Spleen (tissue), 11 donors: ENCODE results near the gene ZNF76. TPM values are rescaled to one million over a fixed set of nuclear protein-coding genes. Genes with fewer than 3 reads are reported as not detected.

ENCODE experiments used
- DNase-seq: peaks from one replicate; pipeline ENCODE4 v3.0.0-alpha.2; 2020
- H3K27ac ChIP-seq, 8 donors: fragments of 200-600 bp; sonication (generic) in 7 of 8; 1 replicate in 4 of 8; 2 replicates in 4 of 8; pipeline versions ENCODE4 v1.5.0 to v1.8.0; 2016 to 2021; ENCODE audit warnings: inconsistent platforms in 4 of 8, mild to moderate bottlenecking in 4 of 8, moderate library complexity in 1 of 8
- H3K27me3 ChIP-seq, 7 donors: fragments of 200-600 bp; sonication (generic) in 6 of 7; replicated peaks in 1 of 7; 1 replicate in 4 of 7; 2 replicates in 3 of 7; pipeline versions ENCODE4 v1.5.0 to v1.8.0; 2016 to 2021; ENCODE audit warnings: inconsistent platforms in 3 of 7, mild to moderate bottlenecking in 1 of 7
- H3K36me3 ChIP-seq, 6 donors: fragments of 200-600 bp; sonication (generic) in 5 of 6; 1 replicate in 4 of 6; 2 replicates in 2 of 6; pipeline versions ENCODE4 v1.5.0 to v1.8.0; 2016 to 2021; ENCODE audit warnings: inconsistent platforms in 2 of 6
- H3K4me1 ChIP-seq, 6 donors: fragments of 200-600 bp; sonication (generic) in 5 of 6; 1 replicate in 3 of 6; 2 replicates in 3 of 6; pipeline versions ENCODE4 v1.5.0 to v1.8.0; 2016 to 2021; ENCODE audit warnings: inconsistent platforms in 3 of 6
- H3K4me3 ChIP-seq, 8 donors: fragments of 200-600 bp; sonication (generic) in 7 of 8; 1 replicate in 4 of 8; 2 replicates in 4 of 8; pipeline versions ENCODE4 v1.5.0 to v1.8.0; 2016 to 2021; ENCODE audit warnings: inconsistent platforms in 4 of 8, mild to moderate bottlenecking in 4 of 8, moderate library complexity in 2 of 8
- H3K9me3 ChIP-seq, 8 donors: fragments of 200-600 bp; sonication (generic) in 7 of 8; 1 replicate in 4 of 8; 2 replicates in 4 of 8; pipeline versions ENCODE4 v1.5.0 to v1.8.0; 2016 to 2021; ENCODE audit warnings: inconsistent platforms in 4 of 8
- CTCF ChIP-seq, 11 experiments: fragments of 200-600 bp in 7 of 11; fragments of 450-650 bp in 4 of 11; sonication (generic) in 4 of 11; IDR thresholded peaks in 8 of 11; conservative IDR thresholded peaks in 3 of 11; 1 replicate in 7 of 11; 2 replicates in 4 of 11; pipeline versions ENCODE4 v1.4.0 to v1.8.0; 2016 to 2021; ENCODE audit warnings: antibody characterized with exemption in 11 of 11, inconsistent platforms in 4 of 11, mild to moderate bottlenecking in 1 of 11
- POLR2A ChIP-seq, 3 donors: fragments of 450-650 bp; IDR thresholded peaks; one replicate each; pipeline ENCODE4 v1.5.1; 2017; ENCODE audit warnings: antibody characterized with exemption in 3 of 3, mild to moderate bottlenecking in 1 of 3
- POLR2AphosphoS5 ChIP-seq, 3 donors: sonication (generic); formaldehyde crosslinking; IDR thresholded peaks; one replicate each; pipeline ENCODE4 v1.5.1; 2017; ENCODE audit warnings: antibody characterized with exemption in 3 of 3
- WGBS, 5 donors: extraction: QIAGEN DNeasy Blood & Tissue Kit in 3 of 5; methylation state at CpG; one replicate each; pipeline versions ENCODE4 v1.1.5 to v1.1.7; 2013 to 2018; 5-methylcytosine and 5-hydroxymethylcytosine counted together
- intact Hi-C: fragments of 100-400 bp; cut with DNase I; formaldehyde crosslinking; loops from one replicate; pipeline ENCODE4 v1.15.0; 2023; ENCODE audit warnings: low total_unique reads
- polyA plus RNA-seq, 3 donors: library from polyadenylated mRNA; stranded (reverse); fragments of 200-250 nt; gene quantifications; one replicate each; pipeline ENCODE4 v1.2.1, GENCODE V29; 2013
- total RNA-seq, 7 donors: library from RNA; depleted of rRNA in 3 of 7; stranded (reverse); fragments of >200 nt in 3 of 7; fragmentation: NEBNext Ultra II Directional in 4 of 7; extraction: Animal tissue kit (Norgen Biotek cat#: 25700) in 4 of 7; gene quantifications; one replicate each; pipeline versions ENCODE4 v1.1.0 to v1.2.1, GENCODE V29; 2016 to 2021
- donor health status: healthy with polysubstance abuse.
- donor health status: DM: no; HTN: no; CAD: no; lungs with moderate emphysema.
- donor health status: DM: no; HTN: no; CAD: no.
- donor health status: Bipolar disorder and iron deficiency.
- donor health status: healthy.
- donor health status: DM: no; HTN: no; CAD: no.
- donor health status: DM: yes; HTN: yes; CAD: no.

Gene ZNF76
- total and polyA plus RNA-seq, 10 donors, result 25.6 to 80.0 (median 57.8) TPM

DNA sequence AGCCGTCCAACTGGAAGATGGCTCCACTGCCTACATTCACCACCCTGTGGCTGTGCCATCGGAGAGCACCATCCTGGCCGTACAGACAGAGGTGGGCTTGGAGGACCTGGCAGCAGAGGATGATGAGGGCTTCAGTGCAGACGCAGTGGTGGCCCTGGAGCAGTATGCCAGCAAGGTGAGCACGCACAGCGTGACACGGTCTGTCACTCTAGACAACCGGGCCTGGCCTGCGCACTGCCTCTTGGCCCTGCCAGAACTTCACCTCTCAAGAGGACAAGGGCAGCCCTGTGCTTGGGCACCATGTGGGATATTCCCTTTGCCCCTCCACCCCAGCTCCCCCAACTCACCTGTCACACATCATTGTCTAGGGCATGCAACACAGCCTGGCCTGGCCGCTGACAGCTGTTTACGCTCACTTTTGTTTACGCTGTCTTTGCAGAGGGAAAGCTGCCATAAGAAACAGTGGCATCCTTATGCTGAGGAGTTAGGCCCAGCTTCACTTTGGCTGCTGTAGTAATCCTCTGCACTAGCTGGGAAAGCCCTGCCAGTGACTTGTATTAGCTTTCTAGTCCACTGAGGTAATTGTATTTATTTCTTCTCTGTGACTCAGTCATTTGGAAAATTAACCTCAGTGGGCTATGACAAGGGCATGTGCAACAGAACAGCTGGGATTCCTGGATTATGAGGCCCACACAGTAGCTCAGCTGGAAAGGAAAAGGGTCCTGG lies 28.3 kb downstream of the ZNF76 start:
- WGBS, 5 donors, result 91 to 98% (median 95%) methylated on average over 6 to 12 of the region's 12 CpGs
- H3K27ac ChIP-seq, result no peak overlapping the region
- H3K27me3 ChIP-seq, result no peaks in the 10 kb centered on the region
- no peak overlapping the region for H3K4me3 ChIP-seq
- peaks cover 6 to 100% (median 98%) of the 10 kb centered on the region in 6 donors for H3K36me3 ChIP-seq
- intact Hi-C loops, result no loop called here
- TF ChIP-seq CTCF (IDR thresholded peaks at IDR 0.05 in 8 of 11, conservative IDR thresholded peaks at IDR 0.05 in 3 of 11) (no peak), POLR2A (IDR thresholded peaks at IDR 0.05) (no peak), POLR2AphosphoS5 (IDR thresholded peaks at IDR 0.05) (peak in 2 of 3 donors; percentile 25 to 42)
- no peak for DNase-seq
- no peaks in the 10 kb centered on the region for H3K4me1 ChIP-seq
- H3K9me3 ChIP-seq, result no peaks in the 10 kb centered on the region

- no peak for DNase-seq
- no peak overlapping the region for H3K4me3 ChIP-seq
- no peaks in the 10 kb centered on the region for H3K4me1 ChIP-seq
- 72 to 75% (median 74%) methylated on average over 4 of the region's 4 CpGs for WGBS, 5 donors
- intact Hi-C loops, result no loop called here
- H3K27ac ChIP-seq, result no peak overlapping the region
- H3K27me3 ChIP-seq, result no peaks in the 10 kb centered on the region
- TF ChIP-seq POLR2A (IDR thresholded peaks at IDR 0.05) (no peak), POLR2AphosphoS5 (IDR thresholded peaks at IDR 0.05) (no peak), CTCF (IDR thresholded peaks at IDR 0.05 in 8 of 11, conservative IDR thresholded peaks at IDR 0.05 in 3 of 11) (no peak)
- H3K9me3 ChIP-seq, result no peaks in the 10 kb centered on the region
- H3K36me3 ChIP-seq, result peaks cover 6 to 100% (median 97%) of the 10 kb centered on the region in 6 donors
Measured at GRCh38 chr6:35288834-35289233, 29.3 kb downstream of the ZNF76 start.

GRCh38 chr6:35291491-35291890 lies 32.0 kb downstream of the ZNF76 start:
- no peaks in the 10 kb centered on the region for H3K9me3 ChIP-seq
- peaks cover 0 to 6% (median 0%) of the 10 kb centered on the region in 6 donors for H3K4me1 ChIP-seq
- intact Hi-C loops, result no loop called here
- H3K36me3 ChIP-seq, result peaks cover 9 to 100% (median 92%) of the 10 kb centered on the region in 6 donors
- no peak overlapping the region for H3K27ac ChIP-seq
- 94 to 98% (median 96%) methylated on average over 9 to 13 of the region's 13 CpGs for WGBS, 5 donors
- no peak overlapping the region for H3K4me3 ChIP-seq
- TF ChIP-seq POLR2AphosphoS5 (IDR thresholded peaks at IDR 0.05) (peak in 1 of 3 donors; percentile 49), CTCF (IDR thresholded peaks at IDR 0.05 in 8 of 11, conservative IDR thresholded peaks at IDR 0.05 in 3 of 11) (no peak)
- H3K27me3 ChIP-seq, result no peaks in the 10 kb centered on the region
- no peak for DNase-seq

GRCh38 chr6:35292494-35292893 lies 33.0 kb downstream of the ZNF76 start:
- no peak overlapping the region for H3K27ac ChIP-seq
- DNase-seq, result no peak
- peaks cover 6 to 16% (median 9%) of the 10 kb centered on the region in 6 donors for H3K4me1 ChIP-seq
- intact Hi-C loops, result no loop called here
- WGBS, 5 donors, result 65 to 75% (median 69%) methylated on average over 15 of the region's 15 CpGs
- H3K27me3 ChIP-seq, result no peaks in the 10 kb centered on the region
- TF ChIP-seq CTCF (IDR thresholded peaks at IDR 0.05 in 8 of 11, conservative IDR thresholded peaks at IDR 0.05 in 3 of 11) (no peak), POLR2A (IDR thresholded peaks at IDR 0.05) (no peak), POLR2AphosphoS5 (IDR thresholded peaks at IDR 0.05) (peak in 2 of 3 donors; percentile 32 to 40)
- H3K36me3 ChIP-seq, result peaks cover 9 to 93% (median 82%) of the 10 kb centered on the region in 6 donors
- H3K9me3 ChIP-seq, result no peaks in the 10 kb centered on the region
- no peak overlapping the region for H3K4me3 ChIP-seq
